Activated CD8-positive, alpha-beta memory T cell treated with anti-CD3 and anti-CD28 coated beads, Interleukin-2, amount 50 U/mL, for 48 hours (primary cell): ENCODE measurements around the gene WRNIP1.

Experiments used
- DNase-seq: peaks from one replicate; pipeline ENCODE4 v3.0.0-alpha.2; 2020

The WRNIP1 gene

GRCh38 chr6:2810092-2810671 is 45.0 kb downstream of the WRNIP1 start:
- DNase-seq = no peak

- DNase-seq = no peak
These were observed 47.5 kb downstream of the WRNIP1 start for GRCh38 chr6:2812695-2813094.

DNA sequence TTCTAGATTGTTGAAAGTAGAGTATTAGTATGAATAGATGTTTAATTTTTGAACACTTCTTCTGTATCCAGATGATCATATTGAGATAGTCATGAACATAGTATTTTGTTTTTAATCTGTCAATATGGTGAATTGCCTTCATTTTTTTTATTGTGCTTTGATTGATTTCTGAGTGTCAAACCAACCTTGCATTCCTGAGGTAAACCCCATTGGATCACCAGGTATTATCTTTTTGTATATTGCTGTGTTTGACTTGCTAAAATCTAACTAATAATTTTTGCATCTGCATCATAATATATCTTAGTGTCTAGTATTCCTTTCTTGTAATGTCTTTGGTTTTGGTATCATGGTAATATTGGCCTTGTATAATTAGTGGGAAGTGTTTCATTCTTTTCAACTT is 51.0 kb downstream of the WRNIP1 start:
- DNase-seq = no peak

DNA sequence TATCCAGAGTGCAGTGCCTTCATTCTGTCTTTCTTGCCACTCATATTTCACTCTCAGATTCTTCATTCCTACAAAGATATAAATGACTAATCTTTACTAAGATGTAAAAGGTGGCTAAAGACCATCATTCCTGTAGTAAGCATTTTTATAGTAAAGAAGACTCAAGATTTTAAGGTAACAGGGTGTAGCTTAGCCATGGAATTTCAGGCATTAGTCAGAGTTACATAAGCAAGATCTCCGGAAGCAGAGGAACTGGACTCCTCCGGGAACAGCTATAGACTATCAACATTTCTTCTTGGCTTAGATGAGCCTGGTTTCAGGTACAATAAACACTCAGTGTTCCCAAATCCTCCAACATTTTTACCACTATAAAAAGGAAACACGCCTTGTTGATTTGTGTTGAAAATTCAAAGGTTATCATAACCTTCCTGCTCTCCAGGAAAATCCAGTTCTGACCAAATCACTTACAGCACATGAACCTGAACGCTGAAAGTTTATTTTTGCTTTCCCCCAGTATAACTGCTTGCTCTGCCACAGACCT is 52.8 kb downstream of the WRNIP1 start:
- DNase-seq = no peak

DNA sequence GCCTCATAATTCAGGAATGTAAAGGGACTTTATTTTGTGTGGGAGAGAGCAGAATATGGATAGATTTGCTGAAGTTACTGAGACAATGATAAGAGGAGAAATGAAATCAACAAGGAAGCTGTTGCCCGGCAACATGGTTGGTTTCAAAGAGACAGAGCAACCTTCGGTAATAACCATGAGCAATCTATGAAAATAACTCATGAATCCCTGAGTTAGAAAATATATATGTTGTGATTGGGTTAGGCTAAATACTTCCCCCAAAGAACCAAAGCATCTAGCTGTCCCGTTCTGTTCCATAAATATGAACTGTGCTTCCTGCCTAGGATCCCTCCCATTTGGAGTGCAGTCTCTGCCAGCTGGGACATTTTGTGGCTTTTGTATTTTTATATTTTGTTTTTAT is 53.4 kb downstream of the WRNIP1 start:
- DNase-seq = no peak

- DNase-seq = no peak
These were observed 53.9 kb downstream of the WRNIP1 start for GRCh38 chr6:2819115-2819514.

DNA sequence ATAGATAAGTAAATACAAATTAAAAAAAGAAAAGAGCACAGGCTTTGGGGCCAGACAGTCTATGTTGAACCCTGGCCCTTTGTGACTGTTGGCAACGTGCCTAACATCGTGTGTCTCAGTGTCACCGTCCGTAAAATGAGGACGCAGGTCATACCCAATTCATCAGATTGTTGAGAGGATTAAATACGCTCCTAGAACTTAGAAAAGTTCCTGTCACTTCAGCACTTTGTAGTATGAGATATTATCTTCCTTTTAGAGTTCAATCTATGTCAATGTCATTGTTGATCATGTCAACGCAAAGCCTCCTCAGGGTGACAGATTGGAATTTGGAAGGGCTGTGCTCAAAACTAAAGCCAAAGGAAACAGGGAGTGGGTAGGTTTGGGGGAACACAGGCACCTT is 54.8 kb downstream of the WRNIP1 start:
- no peak for DNase-seq

DNA sequence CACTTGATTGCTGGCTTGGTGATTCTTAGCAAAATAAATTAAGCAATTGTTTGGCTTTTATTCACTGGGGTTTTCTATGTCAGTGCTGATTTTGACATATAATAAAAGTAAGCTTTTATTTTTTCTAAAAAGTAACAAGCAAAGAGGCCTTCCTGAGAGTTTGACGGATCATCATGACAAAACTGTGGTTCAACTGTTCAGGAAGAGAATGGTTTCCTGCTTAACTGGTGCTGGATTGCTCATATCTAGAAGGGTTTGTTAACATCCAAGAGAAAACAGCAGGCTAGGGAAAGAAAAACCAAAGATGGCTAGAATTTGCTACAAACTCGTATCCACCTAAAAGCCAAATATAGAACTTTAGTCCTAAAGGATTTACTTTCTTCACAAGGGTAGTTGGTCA is 55.2 kb downstream of the WRNIP1 start:
- DNase-seq = no peak

GRCh38 chr6:2821554-2821953 is 56.4 kb downstream of the WRNIP1 start:
- DNase-seq = no peak

DNA sequence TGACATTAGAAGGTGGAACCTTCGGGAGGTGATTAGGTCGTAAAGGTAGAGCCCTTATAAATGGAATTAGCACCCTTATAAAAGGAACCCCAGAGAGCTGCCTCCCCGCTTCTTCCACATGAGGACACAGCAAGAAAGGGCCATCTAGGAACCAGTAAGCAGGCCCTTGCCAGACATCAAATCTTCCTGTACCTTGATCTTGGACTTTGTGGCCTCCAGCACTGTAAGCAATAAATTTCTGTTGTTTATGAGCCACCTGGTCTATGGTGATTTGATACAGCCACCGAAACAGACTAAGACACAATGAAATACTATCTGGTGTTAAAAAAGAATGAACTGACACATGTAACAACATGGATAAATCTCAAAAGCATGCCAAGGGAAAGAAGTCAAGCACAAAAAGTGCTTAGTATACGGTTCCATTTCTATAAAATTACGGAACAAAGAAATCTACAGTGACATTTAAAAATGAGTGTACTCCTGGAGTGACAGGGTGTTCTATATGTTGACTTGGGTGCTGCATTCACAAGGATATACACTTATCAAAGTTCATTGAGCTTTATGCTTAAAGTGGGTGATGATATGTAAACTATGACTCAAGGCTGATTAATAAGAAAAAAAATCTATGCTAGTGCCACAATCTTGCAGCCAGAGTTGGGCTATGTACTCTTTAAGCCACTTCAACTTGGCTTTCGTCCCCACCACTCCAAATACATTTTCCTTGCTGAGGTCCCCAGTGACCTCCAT is 58.1 kb downstream of the WRNIP1 start:
- DNase-seq = no peak

DNA sequence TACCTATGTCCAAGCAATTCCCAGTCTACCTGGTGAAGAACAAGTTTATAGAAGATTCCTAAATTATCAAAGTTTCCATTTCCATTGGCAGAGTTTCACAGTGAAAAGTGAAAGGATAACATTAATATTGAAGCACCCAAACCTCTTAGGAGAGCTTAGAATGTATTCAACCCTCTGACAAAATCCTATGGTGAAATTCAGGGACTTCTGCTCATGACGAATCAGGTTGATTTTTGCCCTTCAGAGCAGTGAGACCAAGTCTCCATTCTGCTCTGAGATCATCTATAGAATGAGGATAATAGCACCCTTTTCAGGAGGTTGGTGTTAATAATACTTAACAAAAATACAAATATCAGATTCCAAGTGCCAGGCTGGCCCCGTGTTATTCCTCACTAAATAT is 60.9 kb downstream of the WRNIP1 start:
- DNase-seq = no peak

DNA sequence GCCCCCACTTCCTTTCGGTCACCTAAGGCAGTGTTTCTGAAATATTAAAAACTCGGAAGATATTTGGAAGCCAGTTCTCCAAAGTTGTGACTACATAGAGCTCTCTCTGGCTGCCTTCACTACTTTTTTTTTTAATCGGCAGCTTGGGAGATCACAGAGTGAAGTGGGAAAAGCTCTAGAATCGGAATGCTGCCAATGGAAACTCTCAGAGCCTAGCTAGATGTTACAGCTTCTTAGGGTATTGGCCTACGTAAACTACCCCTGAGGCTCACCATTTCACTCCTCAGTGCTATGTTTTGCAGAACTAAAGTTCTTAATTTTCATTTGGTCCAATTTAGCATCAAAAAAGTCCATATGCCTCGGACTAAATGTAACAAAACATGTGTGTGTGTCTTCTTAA is 61.9 kb downstream of the WRNIP1 start:
- no peak for DNase-seq

DNA sequence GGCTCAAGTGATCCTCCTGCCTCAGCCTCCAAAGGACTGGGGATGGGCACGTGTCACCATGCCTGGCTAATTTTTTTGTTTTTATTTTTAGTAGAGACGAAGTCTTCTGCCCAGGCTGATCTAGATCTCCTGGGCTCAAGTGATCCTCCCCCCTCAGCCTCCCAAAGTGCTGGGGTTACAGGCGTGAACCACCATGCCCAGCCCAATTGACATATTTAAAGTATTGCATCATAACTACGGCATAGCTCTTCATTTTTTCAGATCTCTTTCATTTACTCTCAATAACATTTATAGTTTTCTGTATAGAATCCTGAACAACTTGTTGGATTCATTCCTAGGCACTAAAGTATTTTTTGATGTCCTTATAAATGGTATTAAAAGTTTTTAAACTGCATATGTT is 63.4 kb downstream of the WRNIP1 start:
- DNase-seq = no peak

- DNase-seq = no peak
These were observed 64.1 kb downstream of the WRNIP1 start for GRCh38 chr6:2829253-2829652.

DNA sequence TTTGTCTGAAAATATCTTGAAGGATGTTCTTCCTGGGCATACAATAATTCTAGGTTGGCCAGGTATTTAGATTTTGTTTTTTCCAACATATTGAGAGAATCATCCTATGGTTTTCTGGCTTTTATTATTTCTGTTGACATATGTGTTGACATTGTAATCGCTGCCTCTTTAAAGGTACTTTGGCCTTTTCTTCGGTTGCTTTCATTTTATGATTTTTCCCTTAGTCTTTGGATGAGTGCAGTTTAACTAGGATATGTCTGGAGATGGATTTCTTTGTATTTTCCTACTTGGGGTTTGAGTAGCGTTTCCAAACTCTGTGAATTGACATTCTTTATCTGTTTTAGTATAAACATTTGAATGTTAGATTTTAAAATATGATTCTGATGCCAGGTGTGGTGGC is 65.0 kb downstream of the WRNIP1 start:
- no peak for DNase-seq

- no peak for DNase-seq
These were observed 66.2 kb downstream of the WRNIP1 start for GRCh38 chr6:2831392-2831791.

DNA sequence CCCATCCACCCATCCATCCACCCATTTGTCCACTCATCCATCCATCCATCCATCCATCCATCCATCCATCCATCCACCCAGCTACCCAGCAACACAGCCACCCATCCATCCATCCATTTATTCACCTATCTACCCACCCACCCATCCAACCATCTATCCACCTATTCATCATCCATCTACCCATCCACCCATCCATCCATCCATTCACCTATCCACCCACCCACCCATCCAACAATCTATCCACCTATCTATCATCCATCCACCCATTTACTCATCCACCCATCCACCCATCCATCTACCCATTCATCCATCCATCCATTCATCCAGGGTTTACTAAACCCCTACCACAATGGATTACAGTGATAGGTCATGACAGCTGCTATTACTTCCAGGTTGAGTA is 69.1 kb downstream of the WRNIP1 start:
- DNase-seq = no peak
